Transverse colon (tissue), 4 donors: Measurements from ENCODE around the gene SERP2. TPM values are rescaled to one million over a fixed set of nuclear protein-coding genes. Genes with fewer than 3 reads are reported as not detected.

Source experiments
- DNase-seq: peaks from one replicate; pipeline ENCODE4 v3.0.0-alpha.2; 2019
- H3K27ac ChIP-seq, 4 donors: fragments of 200-600 bp; sonication (generic); 2 replicates each; pipeline ENCODE4 v1.5.1; 2016 to 2018; ENCODE audit warnings: inconsistent platforms in 4 of 4
- H3K27me3 ChIP-seq: fragments of 200-600 bp; sonication (generic); 2 replicates; pipeline ENCODE4 v1.5.1; 2017; ENCODE audit warnings: inconsistent platforms
- H3K36me3 ChIP-seq, 4 donors: fragments of 200-600 bp; sonication (generic); 2 replicates each; pipeline ENCODE4 v1.5.1; 2017 to 2019; ENCODE audit warnings: inconsistent platforms in 4 of 4
- H3K4me1 ChIP-seq, 4 donors: fragments of 200-600 bp; sonication (generic); 2 replicates each; pipeline ENCODE4 v1.5.1; 2017 to 2020; ENCODE audit warnings: inconsistent platforms in 4 of 4
- H3K4me3 ChIP-seq, 4 donors: fragments of 200-600 bp; sonication (generic); 1 replicate in 1 of 4; 2 replicates in 3 of 4; pipeline versions ENCODE4 v1.5.1 to v1.6.1; 2017 to 2019; ENCODE audit warnings: inconsistent platforms in 4 of 4
- H3K9me3 ChIP-seq, 2 donors: fragments of 200-600 bp; sonication (generic); 2 replicates each; pipeline ENCODE4 v1.5.1; 2017 to 2019; ENCODE audit warnings: inconsistent platforms in 2 of 2
- CTCF ChIP-seq, 5 experiments: fragments of 200-600 bp in 3 of 5; fragments of 450-650 bp in 2 of 5; sonication (generic) in 3 of 5; IDR thresholded peaks; 1 replicate in 2 of 5; 2 replicates in 3 of 5; pipeline ENCODE4 v1.5.1; 2016 to 2017; ENCODE audit warnings: antibody characterized with exemption in 5 of 5, inconsistent platforms in 3 of 5, mild to moderate bottlenecking in 2 of 5, moderate library complexity in 1 of 5
- EP300 ChIP-seq: sonication (generic); formaldehyde crosslinking; IDR thresholded peaks from one replicate; pipeline ENCODE4 v1.6.1; 2017; ENCODE audit warnings: antibody characterized with exemption, low read depth
- POLR2A ChIP-seq: fragments of 450-650 bp; IDR thresholded peaks from one replicate; pipeline ENCODE4 v1.6.1; 2016; ENCODE audit warnings: antibody characterized with exemption, mild to moderate bottlenecking, moderate library complexity
- POLR2AphosphoS5 ChIP-seq, 3 donors: sonication (generic); formaldehyde crosslinking; IDR thresholded peaks; one replicate each; pipeline ENCODE4 v1.6.1; 2016; ENCODE audit warnings: antibody characterized with exemption in 3 of 3
- WGBS, 2 donors: methylation state at CpG; one replicate each; pipeline ENCODE4 v1.1.5; 2018; ENCODE audit warnings: low coverage in 1 of 2; 5-methylcytosine and 5-hydroxymethylcytosine counted together
- in situ Hi-C, 4 donors: fragments of 200-750 bp; cut with MboI; loops; one replicate each; pipeline versions ENCODE4 v1.15.0 to v1.15.1; 2017; ENCODE audit warnings: low sequenced_read_pairs in 3 of 4, low pct_ligation_motif_present in 1 of 4, low pct_unique_long_range_greater_than_20kb in 1 of 4
- intact Hi-C: fragments of 100-400 bp; cut with DNase I; formaldehyde crosslinking; loops from one replicate; pipeline ENCODE4 v1.15.1; 2023; ENCODE audit warnings: low total_unique reads
- total RNA-seq, 4 donors: library from RNA; depleted of rRNA; stranded (reverse); fragments of >200 nt; gene quantifications; one replicate each; pipeline ENCODE4 v1.1.0, GENCODE V29; 2016

The SERP2 gene
- total RNA-seq, 4 donors from 2014 or later = 1.8 to 2.4 TPM; not detected in 2

DNA sequence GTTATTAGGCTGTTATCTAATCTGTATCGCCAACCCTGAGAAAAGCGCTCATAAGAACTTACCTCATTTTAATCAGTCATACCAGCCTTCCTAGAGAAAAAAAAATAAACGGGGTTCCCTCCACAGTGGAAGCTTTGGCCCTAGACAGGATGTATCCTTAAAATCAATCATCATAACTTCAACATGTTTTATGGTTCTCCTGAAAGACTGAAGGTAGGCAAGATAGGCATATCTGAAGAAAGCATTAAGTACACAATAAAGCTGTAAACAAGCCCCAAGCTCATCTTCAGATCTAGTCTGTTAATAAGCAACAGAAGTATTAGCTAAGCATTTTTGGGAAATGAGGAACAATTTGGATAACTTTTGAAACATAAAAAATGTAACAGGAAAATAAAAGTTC, 18.7 kb upstream of the SERP2 start:
- H3K4me1 ChIP-seq = peaks cover 0 to 14% (median 0%) of the 10 kb centered on the region in 4 donors
- no peak overlapping the region for H3K4me3 ChIP-seq
- no peaks in the 10 kb centered on the region for H3K9me3 ChIP-seq
- DNase-seq = no peak
- TF ChIP-seq EP300 (no peak), POLR2A (no peak), CTCF (IDR thresholded peaks at IDR 0.05) (no peak), POLR2AphosphoS5 (IDR thresholded peaks at IDR 0.05) (no peak)
- H3K27ac ChIP-seq = no peak overlapping the region
- WGBS, 2 donors = 71 to 79% methylated on average over 3 of the region's 3 CpGs
- H3K36me3 ChIP-seq = no peaks in the 10 kb centered on the region
- in situ Hi-C loops (no loop called here), intact Hi-C loops (no loop called here)
- H3K27me3 ChIP-seq = no peaks in the 10 kb centered on the region

GRCh38 chr13:44355621-44356020, 18.0 kb upstream of the SERP2 start:
- 77 to 84% methylated on average over 3 of the region's 3 CpGs for WGBS, 2 donors
- H3K27ac ChIP-seq = no peak overlapping the region

DNA sequence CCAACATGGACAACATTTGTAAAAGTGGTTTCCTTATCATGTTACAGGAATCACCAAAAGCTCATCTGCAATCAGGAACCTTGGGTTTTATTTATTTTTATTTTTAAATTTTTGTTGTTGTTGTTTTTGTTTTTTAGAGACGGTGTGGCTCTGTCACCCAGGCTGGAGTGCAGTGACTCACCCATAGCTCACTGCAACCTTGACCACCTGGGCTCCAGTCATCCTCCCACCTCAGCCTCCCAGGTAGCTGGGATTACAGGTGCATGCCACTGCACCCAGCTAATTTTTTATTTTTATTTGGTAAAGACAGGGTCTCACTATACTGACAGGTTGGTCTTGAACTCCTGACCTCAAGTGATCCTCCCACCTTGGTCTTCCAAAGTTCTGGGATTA, 13.6 kb upstream of the SERP2 start:
- H3K4me3 ChIP-seq = no peak overlapping the region
- 76 to 100% methylated on average over 1 of the region's 1 CpG for WGBS, 2 donors
- TF ChIP-seq CTCF (IDR thresholded peaks at IDR 0.05) = no peak
- no peak for TF ChIP-seq EP300
- no peak for TF ChIP-seq POLR2A
- no peak for TF ChIP-seq POLR2AphosphoS5 (IDR thresholded peaks at IDR 0.05)
- in situ Hi-C loops (no loop called here), intact Hi-C loops (no loop called here)
- H3K36me3 ChIP-seq = no peaks in the 10 kb centered on the region
- H3K4me1 ChIP-seq = peaks cover 4 to 24% (median 13%) of the 10 kb centered on the region in 4 donors
- no peaks in the 10 kb centered on the region for H3K27me3 ChIP-seq
- no peak for DNase-seq
- H3K27ac ChIP-seq = no peak overlapping the region
- no peaks in the 10 kb centered on the region for H3K9me3 ChIP-seq

More at GRCh38 chr13:44355621-44356020, 18.0 kb upstream of the SERP2 start:
- DNase-seq = no peak
- intact Hi-C loops (no loop called here), in situ Hi-C loops (no loop called here)
- H3K36me3 ChIP-seq = no peaks in the 10 kb centered on the region
- H3K4me3 ChIP-seq = no peak overlapping the region
- no peaks in the 10 kb centered on the region for H3K27me3 ChIP-seq
- H3K4me1 ChIP-seq = peaks cover 0 to 14% (median 0%) of the 10 kb centered on the region in 4 donors
- no peaks in the 10 kb centered on the region for H3K9me3 ChIP-seq
- TF ChIP-seq POLR2A (no peak), CTCF (IDR thresholded peaks at IDR 0.05) (no peak), EP300 (no peak), POLR2AphosphoS5 (IDR thresholded peaks at IDR 0.05) (no peak)

- no peaks in the 10 kb centered on the region for H3K27me3 ChIP-seq
- H3K9me3 ChIP-seq = no peaks in the 10 kb centered on the region
- H3K4me1 ChIP-seq = peaks cover 13 to 42% (median 25%) of the 10 kb centered on the region in 4 donors
- H3K36me3 ChIP-seq = no peaks in the 10 kb centered on the region
- peak overlapping the region in 1 of 4 donors; percentile 48 for H3K27ac ChIP-seq
- no peak overlapping the region for H3K4me3 ChIP-seq
- no peak for DNase-seq
- in situ Hi-C loops = no loop called here
- intact Hi-C loops = no loop called here
- TF ChIP-seq POLR2AphosphoS5 (IDR thresholded peaks at IDR 0.05) (peak in 2 of 3 donors; percentile 26 to 34), POLR2A (no peak), CTCF (IDR thresholded peaks at IDR 0.05) (no peak)
- 68 to 82% methylated on average over 5 to 11 of the region's 11 CpGs for WGBS, 2 donors
Measured at GRCh38 chr13:44362394-44363040, 11.1 kb upstream of the SERP2 start.
